Renal pelvis (tissue), 4 donors: ENCODE data around the gene SMARCE1. TPM values are rescaled to one million over a fixed set of nuclear protein-coding genes. Genes with fewer than 3 reads are reported as not detected.
"Not testable (repeated sequence)": the region's sequence is repeated elsewhere in the genome, so short reads cannot be mapped to it uniquely, and the experiment has no call there.

Source experiments
- DNase-seq: peaks from one replicate; pipeline ENCODE4 v3.0.0-alpha.2; 2013
- polyA plus RNA-seq, 3 donors: library from polyadenylated mRNA; unstranded; fragments of 120-200 nt; gene quantifications; one replicate each; pipeline ENCODE4 v1.2.1, GENCODE V29; 2013; ENCODE audit not compliant: insufficient read length in 3 of 3

Gene SMARCE1
- polyA plus RNA-seq, 3 donors = 226 to 262 (median 254) TPM

DNA sequence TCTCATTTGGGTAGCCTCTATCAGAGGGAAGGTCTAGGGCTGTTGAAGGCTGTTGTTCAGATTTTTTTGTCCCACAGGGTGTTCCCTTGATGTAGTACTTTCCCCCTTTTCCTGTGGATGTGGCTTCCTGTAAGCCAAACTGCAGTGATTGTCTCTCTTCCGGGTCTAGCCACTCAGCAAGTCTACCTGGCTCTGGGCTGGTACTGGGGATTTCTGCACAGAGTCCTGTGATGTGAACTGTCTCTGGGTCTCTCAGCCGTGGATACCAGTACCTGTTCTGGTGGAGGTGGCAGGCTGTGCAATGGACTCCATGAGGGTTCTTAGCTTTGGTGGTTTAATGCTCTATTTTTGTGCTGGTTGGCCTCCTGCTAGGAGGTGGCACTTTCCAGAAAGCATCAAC is 59.1 kb downstream of the SMARCE1 start:
- DNase-seq = no peak

DNA sequence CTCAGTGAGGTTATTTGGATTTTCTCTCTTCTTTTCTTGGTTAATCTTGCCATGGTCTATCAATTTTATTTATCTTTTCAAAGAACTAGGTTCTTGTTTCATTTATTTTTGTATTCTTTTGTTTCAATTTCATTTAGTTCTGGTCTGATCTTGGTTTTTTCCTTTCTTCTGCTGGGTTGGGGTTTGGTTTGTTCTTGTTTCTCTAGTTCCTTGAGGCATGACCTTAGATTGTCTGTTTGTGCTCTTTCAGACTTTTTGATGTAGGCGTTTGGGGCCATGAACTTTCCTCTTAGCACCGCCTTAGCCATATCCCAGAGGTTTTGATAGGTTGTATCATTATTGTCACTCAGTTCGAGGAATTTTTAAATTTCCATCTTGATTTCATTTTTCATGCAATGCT is 61.4 kb downstream of the SMARCE1 start:
- DNase-seq = not testable (repeated sequence)

DNA sequence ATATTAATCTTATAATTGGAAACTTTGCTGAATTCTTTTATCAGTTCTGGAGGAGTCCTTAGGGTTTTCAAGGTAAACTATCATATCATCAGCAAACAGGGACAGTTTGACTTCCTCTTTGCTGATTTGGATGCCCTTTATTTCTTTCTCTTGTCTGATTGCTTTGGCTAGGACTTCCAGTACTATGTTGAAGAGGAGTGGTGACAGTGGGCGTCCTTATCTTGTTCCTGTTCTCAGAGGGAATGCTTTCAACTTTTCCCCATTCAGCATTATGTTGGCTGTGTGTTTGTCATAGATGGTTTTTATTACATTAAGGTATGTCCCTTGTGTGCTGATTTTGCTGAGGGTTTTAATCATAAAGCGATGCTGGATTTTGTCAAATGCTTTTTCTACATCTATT is 62.7 kb downstream of the SMARCE1 start:
- DNase-seq = not testable (repeated sequence)

DNA sequence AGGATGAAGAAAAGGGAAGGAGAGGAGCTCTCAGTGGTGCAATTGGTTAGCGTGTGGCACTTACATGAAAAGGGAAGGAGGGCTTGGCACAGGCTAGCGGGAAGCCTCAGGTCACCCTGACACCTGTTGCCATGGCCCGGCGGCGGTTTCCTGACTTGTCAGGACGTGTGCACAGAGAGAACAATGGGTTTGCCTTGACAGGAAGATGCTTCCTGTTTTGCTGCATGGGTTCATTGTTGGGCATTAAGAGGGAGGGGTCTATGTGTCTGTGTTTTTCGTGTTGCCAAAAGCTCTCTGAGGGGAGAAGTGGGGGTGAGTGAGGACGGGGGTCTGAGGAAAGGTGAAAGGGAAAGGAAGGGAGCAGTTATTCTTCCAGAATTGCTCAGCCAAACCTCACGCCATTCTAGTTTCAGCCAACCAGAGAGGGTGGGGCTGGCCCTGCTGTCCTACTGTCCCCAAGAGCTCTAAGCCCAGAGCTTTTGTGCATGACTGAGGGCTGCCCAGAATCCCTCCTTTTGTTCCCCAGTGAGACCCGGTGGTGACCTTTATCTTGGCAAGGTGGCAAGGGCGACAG is 65.2 kb downstream of the SMARCE1 start:
- DNase-seq = no peak

DNA sequence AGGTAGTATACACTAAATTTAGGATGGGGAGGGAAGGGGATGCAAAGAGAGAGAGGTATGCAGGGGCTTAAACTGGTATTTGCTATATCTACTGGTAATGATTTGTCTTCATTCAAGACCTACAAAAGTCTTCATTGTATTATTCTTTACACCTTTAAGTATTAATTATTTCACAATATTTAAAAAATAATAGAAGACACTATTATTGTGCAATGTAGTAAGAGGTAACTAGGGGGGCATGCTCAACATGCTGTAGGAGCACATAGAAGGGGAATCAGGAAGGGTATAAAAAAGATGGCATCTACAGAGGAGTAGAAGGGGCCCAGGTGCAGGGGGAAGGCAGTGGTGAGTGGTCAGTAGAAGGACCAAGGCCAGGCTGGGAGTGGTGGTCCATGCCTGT is 67.5 kb downstream of the SMARCE1 start:
- no peak for DNase-seq

DNA sequence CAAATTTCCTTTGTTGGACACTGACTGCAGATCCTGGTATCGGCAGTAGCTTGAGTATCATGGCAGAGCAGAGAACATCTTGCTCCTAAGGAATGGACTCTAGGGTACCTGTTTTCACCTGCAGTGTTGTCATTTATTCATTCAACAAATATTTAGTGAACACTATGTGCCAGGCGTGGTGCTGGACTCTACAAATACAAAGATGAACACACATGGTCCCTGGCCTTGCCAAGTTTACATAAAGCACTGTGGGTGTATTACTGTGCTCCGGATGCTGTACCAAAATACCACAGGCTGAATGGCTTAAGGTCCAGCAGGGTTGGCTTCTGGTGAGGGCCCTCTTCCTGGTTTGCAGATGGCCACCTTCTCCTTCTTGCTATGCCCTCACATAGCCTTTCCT is 68.1 kb downstream of the SMARCE1 start:
- no peak for DNase-seq

DNA sequence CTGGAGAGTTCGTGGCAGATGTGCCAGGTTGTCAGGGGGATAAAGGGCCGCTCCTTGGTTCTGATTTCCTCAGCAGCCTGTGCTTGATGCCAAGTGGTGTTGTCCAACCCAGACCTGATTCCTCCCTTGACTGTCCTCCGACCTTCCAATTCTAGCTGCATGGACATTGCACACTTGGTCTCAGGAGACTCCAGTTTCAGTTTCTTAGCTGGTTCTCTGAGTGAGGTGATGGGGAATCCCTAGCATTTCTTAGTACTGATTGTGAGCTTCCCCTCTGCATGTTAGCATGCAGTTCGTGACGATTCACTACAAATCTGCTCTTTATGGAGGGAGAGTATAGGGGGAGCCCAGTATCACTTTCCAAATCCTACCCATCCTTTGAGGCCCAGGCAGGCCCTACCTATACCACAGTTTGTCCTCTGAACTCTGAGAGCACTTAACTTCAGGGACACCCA is 70.0 kb downstream of the SMARCE1 start:
- DNase-seq = no peak

DNA sequence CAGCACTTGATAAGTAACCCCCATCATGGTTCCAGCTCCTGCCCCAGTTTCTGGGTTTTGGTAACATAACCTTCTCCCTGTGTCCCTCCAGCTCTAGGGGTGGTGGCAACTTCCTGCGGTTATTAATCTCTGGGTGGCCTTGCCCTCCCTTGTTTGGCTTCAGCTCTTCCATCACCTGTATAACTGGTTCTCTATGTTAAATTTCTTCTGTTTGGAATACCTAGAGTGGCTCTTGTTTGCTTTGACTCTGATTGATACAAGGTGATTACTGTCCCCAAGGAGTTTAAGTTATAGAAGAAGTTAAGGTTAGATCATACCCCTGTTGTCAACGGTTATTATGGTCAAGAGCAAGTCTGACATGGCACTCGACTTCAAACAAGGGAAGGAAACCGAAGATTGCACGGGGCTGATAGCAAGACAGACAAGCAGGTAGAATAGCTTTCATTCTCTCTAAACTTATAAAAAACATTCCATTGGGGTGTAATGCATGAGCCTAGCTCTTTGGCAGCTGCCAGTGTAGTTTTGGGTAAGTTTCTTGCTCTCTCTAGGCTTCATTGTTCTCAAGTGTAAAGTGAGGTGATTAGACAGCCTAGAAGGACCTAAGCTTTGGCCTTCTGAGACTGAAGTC is 71.4 kb downstream of the SMARCE1 start:
- DNase-seq = no peak

Other genes starting within 250 kb of the SMARCE1 start
- 100 to 1,000 TPM; 157 to 176 (median 174) TPM for gene TOP2A, start 229.9 kb downstream of the SMARCE1 start, polyA plus RNA-seq
- 100 to 1,000 TPM; 341 to 358 (median 349) TPM for gene IGFBP4, start 204.4 kb downstream of the SMARCE1 start, polyA plus RNA-seq
- under 1 TPM in 2 of 3 donors, not detected in 1; 0.01 to 0.08 TPM for gene TNS4, start 146.2 kb downstream of the SMARCE1 start, polyA plus RNA-seq
- gene CCR7, start 82.3 kb downstream of the SMARCE1 start, polyA plus RNA-seq = under 1 TPM; 0.24 to 0.65 (median 0.54) TPM
- under 1 TPM in 2 of 3 donors, not detected in 1; 0.17 to 0.21 TPM for gene KRT222, start 17.4 kb upstream of the SMARCE1 start, polyA plus RNA-seq
- gene KRT24, start 55.9 kb upstream of the SMARCE1 start, polyA plus RNA-seq = under 1 TPM in 1 of 3 donors, not detected in 2; 0.09 TPM
- gene KRT25, start 107.5 kb upstream of the SMARCE1 start, polyA plus RNA-seq = not detected
- gene KRT26, start 124.4 kb upstream of the SMARCE1 start, polyA plus RNA-seq = not detected
- gene KRT27, start 134.7 kb upstream of the SMARCE1 start, polyA plus RNA-seq = under 1 TPM in 1 of 3 donors, not detected in 2; 0.30 TPM
- not detected for gene KRT28, start 152.1 kb upstream of the SMARCE1 start, polyA plus RNA-seq
- 10 to 100 TPM; 41.9 to 48.9 (median 45.9) TPM for gene KRT10, start 174.8 kb upstream of the SMARCE1 start, polyA plus RNA-seq
- gene KRT12, start 219.4 kb upstream of the SMARCE1 start, polyA plus RNA-seq = under 1 TPM in 2 of 3 donors, not detected in 1; 0.19 to 0.36 TPM
- gene KRT20, start 237.4 kb upstream of the SMARCE1 start, polyA plus RNA-seq = under 1 TPM; 0.17 to 0.80 (median 0.36) TPM